Measurements from ENCODE around the gene CYP2E1. TPM values are rescaled to one million over a fixed set of nuclear protein-coding genes. Genes with fewer than 3 reads are reported as not detected.

CYP2E1 gene
- total and polyA plus RNA-seq, 2 of the 13 experiments (the other 11 are each of a cell fraction or from before 2014, with no cell fraction given) = 0.27 to 0.63 TPM

GRCh38 chr10:133525444-133525843 is 1.7 kb upstream of the CYP2E1 start:
- H3K9me3 ChIP-seq (ENCODE audit: low read length) = peaks cover 13% of the 10 kb centered on the region
- peaks cover 6 to 50% of the 10 kb centered on the region in 2 experiments for H3K27me3 ChIP-seq (ENCODE audit: control insufficient read depth in 1 of 2, insufficient read depth in 2 of 2, low read length in 2 of 2)
- H4K20me1 ChIP-seq (ENCODE audit: insufficient read depth, low read length) = no peaks in the 10 kb centered on the region
- peaks cover 5% of the 10 kb centered on the region for H3K4me1 ChIP-seq (ENCODE audit: insufficient read depth, low read length)
- in situ Hi-C loops (cut with HindIII; ENCODE audit: extremely low pct_ligation_motif_present, low pct_unique_long_range_greater_than_20kb) (no loop called here), intact Hi-C loops (cut with micrococcal nuclease; ENCODE audit: unreplicated experiment) (no loop called here)
- no peak for TF ChIP-seq ZNF589 (CRISPR knock-in tag; conservative IDR thresholded peaks at IDR 0.05)
- no peak for TF ChIP-seq MAFG (CRISPR knock-in tag; IDR thresholded peaks at IDR 0.05)
- TF ChIP-seq PHF5A (CRISPR knock-in tag; IDR thresholded peaks at IDR 0.05; ENCODE audit: low read depth, unreplicated experiment) = no peak
- no peak for TF ChIP-seq ISX (CRISPR knock-in tag; conservative IDR thresholded peaks at IDR 0.05)
- TF ChIP-seq ZNF770 (CRISPR knock-in tag; IDR thresholded peaks at IDR 0.05) = no peak
- TF ChIP-seq ZNF468 (CRISPR knock-in tag; IDR thresholded peaks at IDR 0.05) = no peak
- TF ChIP-seq SNAI1 (CRISPR knock-in tag; IDR thresholded peaks at IDR 0.05; ENCODE audit: borderline replicate concordance) = no peak
- TF ChIP-seq ZNF441 (CRISPR knock-in tag; IDR thresholded peaks at IDR 0.05; ENCODE audit: borderline replicate concordance) = no peak
- TF ChIP-seq RNF219 (CRISPR knock-in tag; IDR thresholded peaks at IDR 0.05) = no peak
- TF ChIP-seq PAF1 (CRISPR knock-in tag; IDR thresholded peaks at IDR 0.05) = no peak
- no peak for TF ChIP-seq ZXDC (CRISPR knock-in tag; IDR thresholded peaks at IDR 0.05)
- no peak for TF ChIP-seq HMGXB3 (CRISPR knock-in tag; IDR thresholded peaks at IDR 0.05; ENCODE audit: borderline replicate concordance)
- no peak for TF ChIP-seq PHF20 (CRISPR knock-in tag; IDR thresholded peaks at IDR 0.05)
- H3K79me2 ChIP-seq (ENCODE audit: insufficient read depth, low read length) = no peaks in the 10 kb centered on the region
- no peak overlapping the region for H3K9ac ChIP-seq (ENCODE audit: insufficient read depth, low read depth, low read length)
- POLR2A ChIA-PET = no interaction called here
- FAIRE-seq (no peak), ATAC-seq (no peak), DNase-seq (ENCODE audit: low spot score) (no peak)
- H3K4me3 ChIP-seq (replicated peaks in 1 of 3; ENCODE audit: insufficient read depth in 1 of 3, low read depth in 2 of 3, low read length in 3 of 3) = no peak overlapping the region
- no peaks in the 10 kb centered on the region for H3K36me3 ChIP-seq (replicated peaks in 1 of 2; ENCODE audit: control insufficient read depth in 1 of 2, insufficient read depth in 2 of 2, low read length in 2 of 2)
- no TSS peak for BruUV-seq (replicated peaks)
- no peak overlapping the region for H2AFZ ChIP-seq (ENCODE audit: low read length)
- H3K4me2 ChIP-seq (ENCODE audit: low read depth, low read length) = no peak overlapping the region
- 24% methylated on average over 5 of the region's 7 CpGs for WGBS (ENCODE audit: low lambda C conversion rate)
- CTCF ChIA-PET (ENCODE audit: low intra/inter-chr PET ratio, low total read pairs) = no interaction called here
- H3K27ac ChIP-seq (ENCODE audit: extremely low read length, insufficient read depth, low read length) = no peak overlapping the region
